ENCODE measurements around the gene KLK15.
"Not testable (repeated sequence)": the region's sequence is repeated elsewhere in the genome, so short reads cannot be mapped to it uniquely, and the experiment has no call there.

Gene KLK15

DNA sequence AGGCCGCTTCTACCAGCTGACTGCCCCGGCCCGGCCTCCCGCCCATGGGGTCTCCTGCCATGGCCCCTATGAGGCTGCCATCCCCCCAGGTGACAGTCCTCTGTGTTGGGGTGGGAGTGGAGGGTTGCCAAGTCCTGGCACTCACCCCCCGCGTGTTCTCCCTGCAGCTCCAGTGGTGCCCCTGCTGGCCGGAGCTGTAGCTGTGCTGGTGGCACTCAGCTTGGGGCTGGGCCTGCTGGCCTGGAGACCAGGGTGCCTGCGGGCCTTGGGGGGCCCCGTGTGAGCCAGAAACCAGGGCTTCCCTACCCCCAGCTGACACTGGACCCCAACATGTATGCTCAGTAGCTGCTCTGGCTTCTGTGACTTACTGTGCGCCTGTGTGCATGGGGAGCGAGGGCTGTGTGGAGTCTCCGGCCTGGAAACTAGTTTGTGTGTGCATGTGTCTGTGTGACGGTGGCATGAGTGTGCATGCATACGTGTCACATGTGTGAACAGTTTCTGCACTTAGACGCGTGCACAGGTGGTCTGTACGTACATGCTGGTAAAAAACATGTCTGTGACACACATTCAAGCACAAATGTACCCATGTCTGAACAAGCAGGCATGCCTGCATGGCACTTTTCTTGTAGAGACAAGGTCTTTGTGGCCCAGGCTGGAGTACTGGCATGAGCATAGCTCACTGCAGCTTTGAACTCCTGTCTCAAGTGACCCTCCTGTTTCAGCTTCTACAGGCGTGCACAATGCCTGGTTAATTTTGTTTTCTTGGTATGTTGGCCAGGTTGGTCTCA lies 38.3 kb downstream of the KLK15 start:
- no peak for DNase-seq

GRCh38 chr19:50794074-50794875 lies 39.1 kb downstream of the KLK15 start:
- DNase-seq: peak; percentile 34

DNA sequence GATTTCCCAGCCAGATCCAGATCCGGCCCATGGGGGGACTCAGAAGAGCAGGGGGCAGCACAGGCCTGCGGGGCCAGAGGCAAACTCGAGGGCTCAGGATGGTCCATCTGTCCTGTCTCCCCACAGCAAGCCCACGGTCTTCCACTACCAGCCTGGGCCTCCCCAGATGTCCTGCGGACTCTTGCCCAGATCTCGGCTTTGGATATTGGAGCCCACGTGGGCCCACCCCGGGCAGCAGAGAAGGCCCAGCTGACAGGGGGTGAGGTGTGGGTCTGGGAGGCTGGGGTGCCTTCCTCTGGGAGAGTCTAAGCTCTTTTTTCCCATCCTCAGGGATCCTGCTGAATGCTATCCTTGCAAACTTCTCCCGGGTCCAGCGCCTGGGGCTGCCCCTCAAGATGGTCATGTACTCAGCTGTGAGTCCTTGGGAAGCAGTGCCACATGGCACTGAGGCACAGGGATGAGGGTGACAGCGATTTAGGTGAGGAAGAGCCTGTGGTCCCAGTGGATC lies 39.8 kb downstream of the KLK15 start:
- no peak for DNase-seq

DNA sequence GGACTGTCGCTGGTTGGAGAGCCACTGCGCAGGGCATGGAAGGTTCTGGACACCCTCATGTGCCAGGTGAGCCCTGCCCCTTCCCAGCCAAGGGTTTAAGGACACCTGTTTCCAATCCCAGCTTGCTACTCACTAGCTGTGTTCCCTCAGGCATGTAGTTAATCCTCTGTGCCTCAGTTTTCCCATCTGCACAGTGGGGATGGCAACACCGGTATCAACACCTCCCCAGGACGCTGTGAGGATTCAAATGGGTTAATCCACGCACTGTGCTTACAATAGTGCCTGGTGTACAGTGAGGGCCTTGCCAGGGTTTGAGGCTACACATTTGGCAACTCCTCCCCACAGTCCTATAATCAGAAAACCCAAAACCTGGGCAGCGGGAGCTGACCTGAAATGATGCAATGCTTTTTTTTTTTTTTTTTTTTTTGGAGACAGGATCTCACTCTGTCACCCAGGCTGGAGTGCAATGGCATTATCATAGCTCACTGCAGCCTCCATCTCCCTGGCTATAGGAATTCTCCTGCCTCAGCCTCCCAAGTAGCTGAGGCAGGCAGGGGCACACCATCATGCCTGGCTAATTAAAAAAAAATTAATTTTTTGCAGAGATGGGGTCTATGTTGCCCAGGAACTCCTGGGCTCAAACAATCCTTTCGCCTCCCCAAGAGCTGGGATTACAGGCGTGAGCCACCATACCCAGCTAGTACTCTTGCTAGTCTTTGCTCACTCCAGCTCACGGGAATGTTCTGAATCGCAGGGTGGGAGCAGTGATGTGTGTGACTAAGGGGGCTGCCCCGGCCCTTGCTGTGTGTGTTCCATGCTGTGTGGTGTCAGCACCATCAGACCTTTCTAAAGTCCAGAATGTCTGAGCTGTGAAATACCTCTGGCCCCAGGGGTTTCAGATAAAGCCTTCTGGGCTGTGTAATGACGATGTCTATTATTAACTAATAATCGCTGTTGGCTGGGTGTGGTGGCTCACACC lies 40.8 kb downstream of the KLK15 start:
- no peak for DNase-seq

GRCh38 chr19:50791594-50792271 lies 41.6 kb downstream of the KLK15 start:
- no peak for DNase-seq

GRCh38 chr19:50790922-50791467 lies 42.4 kb downstream of the KLK15 start:
- DNase-seq: no peak

DNA sequence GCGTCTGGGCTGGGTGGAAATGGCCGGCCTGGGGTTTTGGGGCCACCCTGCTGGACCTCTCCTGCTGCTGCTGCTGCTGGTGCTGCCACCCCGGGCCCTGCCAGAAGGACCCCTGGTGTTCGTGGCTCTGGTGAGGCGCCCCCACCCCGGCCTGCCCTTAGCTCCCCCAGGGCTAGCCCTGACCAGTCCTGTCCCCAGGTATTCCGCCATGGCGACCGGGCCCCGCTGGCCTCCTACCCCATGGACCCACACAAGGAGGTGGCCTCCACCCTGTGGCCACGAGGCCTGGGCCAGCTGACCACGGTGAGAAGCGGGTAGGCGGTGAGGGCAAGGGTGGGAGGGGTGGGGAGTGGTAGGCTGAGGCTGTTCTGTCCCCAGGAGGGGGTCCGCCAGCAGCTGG lies 43.0 kb downstream of the KLK15 start, which contains the start of gene ACP4:
Gene ACP4 (plus strand): TSS at position 20 of the 400 bp plus-strand sequence. CDS start 0 bp downstream, at position 20.
- DNase-seq: no peak

GRCh38 chr19:50785329-50785728 lies 48.0 kb downstream of the KLK15 start:
- no peak for DNase-seq

GRCh38 chr19:50784710-50785109 lies 48.7 kb downstream of the KLK15 start:
- no peak for DNase-seq

GRCh38 chr19:50783848-50784152 lies 49.6 kb downstream of the KLK15 start:
- DNase-seq: not testable (repeated sequence)

DNA sequence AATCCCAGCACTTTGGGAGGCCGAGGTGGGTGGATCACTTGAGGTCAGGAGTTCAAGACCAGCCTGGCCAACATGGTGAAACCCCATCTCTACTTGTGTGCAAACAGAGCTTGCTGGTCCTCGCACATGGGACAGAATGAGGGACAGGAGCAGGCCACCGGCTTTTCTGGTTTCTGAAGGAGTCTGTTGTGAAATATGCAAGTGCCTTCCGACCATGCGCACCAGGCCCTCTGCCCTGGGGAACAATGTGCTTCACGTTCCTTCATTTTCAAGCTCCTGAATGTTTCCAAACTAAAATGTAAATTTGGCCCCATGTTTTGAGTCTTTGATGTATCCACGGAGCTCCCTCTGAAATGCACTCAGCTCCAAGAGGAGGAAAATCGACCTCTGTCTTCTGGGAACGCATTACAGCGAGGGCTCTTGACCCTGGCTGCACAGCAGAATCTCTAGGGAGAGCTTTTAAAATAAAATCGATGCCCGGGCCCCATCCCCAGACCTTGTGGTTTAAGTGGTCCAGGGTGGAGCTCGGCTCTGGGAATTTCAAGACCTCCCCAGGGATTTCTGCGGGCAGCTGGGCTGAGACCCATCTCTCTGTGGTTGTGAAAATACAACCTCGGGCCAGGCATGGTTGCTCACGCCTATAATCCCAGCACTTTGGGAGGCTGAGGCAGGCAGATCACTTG lies 52.5 kb downstream of the KLK15 start:
- no peak for DNase-seq

GRCh38 chr19:50779504-50780457 lies 53.6 kb downstream of the KLK15 start:
- no peak for DNase-seq

DNA sequence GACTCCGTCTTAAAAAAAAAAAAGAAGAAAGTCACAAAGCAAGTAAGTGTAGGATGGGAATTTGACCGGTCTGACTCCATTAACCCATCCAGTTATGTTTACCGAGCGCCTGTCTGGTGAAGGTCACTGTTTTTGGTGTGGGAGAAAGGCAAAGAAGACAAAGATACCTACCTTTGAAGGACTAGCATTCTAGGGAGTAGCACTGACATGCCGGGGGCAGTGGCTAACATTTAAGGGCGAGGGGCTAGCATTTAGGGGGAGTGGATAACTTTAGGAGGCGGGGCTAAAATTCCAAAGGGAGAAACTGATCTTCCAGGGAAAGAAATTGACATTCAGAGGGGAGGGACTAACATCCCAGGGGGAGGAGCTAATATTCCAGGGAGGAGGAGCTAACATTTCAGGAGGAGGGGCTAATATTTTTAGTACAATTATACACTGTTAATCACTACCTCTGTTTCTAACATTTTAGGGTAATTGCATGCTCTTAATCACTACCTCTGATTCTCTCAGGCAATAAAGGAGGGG lies 54.4 kb downstream of the KLK15 start:
- DNase-seq: no peak

DNA sequence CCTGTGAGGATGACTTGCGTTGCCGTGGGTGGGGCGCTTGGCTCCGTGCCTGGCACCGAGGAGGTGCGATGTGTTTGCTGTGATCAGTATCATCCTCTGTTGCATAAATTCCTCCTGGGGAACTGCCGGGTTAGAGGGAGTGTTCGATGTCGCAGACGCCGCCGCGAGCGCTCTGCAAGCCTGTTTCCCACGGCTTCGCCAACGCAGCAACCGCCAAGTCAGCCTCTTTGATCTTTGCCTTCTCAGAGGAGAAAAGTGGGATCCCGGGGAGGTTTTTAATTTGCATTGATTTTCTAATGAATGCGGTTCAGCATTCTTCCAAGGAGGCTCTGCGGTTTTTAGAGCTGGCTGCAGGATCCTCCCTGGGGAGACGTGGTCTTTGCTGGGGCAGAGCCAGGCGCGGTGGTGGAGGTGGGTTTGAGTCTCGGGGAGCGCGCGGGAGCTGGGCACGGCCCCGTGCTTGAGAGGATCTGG lies 55.5 kb downstream of the KLK15 start:
- no peak for DNase-seq

DNA sequence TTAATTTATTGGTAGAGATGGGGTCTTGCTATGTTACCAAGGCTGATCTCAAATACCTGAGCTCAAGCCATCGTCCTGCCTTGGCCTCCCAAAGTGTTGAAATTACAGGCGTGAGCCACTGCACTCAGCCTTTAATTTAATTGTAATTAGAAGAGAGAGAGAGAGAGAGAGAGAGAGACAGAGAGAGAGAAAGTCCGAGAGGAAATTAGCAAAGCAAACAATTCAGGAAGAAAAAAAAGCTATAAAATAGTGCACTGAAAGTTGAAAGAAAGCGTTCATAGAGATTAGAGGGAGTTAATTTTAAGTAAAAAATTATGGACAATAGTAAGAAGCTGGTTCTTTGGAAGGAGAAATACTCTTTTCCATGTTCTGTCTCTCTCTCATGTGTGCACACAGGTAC lies 56.1 kb downstream of the KLK15 start:
- no peak for DNase-seq

- no peak for DNase-seq
Observed at GRCh38 chr19:50776131-50776530, 57.2 kb downstream of the KLK15 start.
